ENCODE data around the gene CHSY1. TPM values are rescaled to one million over a fixed set of nuclear protein-coding genes. Genes with fewer than 3 reads are reported as not detected.

The CHSY1 gene
- total and polyA plus RNA-seq, 8 donors, result 4.7 to 57.1 (median 22.1) TPM

DNA sequence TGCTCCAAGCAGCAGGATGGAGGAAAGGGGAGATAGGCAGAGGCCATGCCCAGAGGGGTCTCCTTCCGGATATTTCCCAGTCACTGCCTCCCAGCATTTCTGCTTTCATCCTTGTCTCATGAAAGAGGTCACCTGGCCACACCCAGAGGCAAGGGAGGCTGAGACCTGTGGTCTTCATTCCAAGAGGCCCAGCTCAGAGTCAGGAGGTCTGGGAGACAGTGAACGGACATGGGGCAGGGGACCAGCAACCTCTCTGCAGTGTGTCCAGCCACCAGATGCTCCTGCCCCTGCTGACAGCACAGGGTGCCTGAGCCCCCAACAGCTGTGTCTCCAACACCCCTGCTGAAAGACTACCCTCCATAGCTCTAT, 111.2 kb downstream of the CHSY1 start:
- H3K4me3 ChIP-seq, result no peak overlapping the region
- H3K27ac ChIP-seq, result no peak overlapping the region
- TF ChIP-seq POLR2A (IDR thresholded peaks at IDR 0.05) (no peak), POLR2AphosphoS5 (IDR thresholded peaks at IDR 0.05) (no peak), EP300 (IDR thresholded peaks at IDR 0.05) (no peak)
- TF ChIP-seq, protein P1, sequence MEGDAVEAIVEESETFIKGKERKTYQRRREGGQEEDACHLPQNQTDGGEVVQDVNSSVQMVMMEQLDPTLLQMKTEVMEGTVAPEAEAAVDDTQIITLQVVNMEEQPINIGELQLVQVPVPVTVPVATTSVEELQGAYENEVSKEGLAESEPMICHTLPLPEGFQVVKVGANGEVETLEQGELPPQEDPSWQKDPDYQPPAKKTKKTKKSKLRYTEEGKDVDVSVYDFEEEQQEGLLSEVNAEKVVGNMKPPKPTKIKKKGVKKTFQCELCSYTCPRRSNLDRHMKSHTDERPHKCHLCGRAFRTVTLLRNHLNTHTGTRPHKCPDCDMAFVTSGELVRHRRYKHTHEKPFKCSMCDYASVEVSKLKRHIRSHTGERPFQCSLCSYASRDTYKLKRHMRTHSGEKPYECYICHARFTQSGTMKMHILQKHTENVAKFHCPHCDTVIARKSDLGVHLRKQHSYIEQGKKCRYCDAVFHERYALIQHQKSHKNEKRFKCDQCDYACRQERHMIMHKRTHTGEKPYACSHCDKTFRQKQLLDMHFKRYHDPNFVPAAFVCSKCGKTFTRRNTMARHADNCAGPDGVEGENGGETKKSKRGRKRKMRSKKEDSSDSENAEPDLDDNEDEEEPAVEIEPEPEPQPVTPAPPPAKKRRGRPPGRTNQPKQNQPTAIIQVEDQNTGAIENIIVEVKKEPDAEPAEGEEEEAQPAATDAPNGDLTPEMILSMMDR (IDR thresholded peaks at IDR 0.05), result no peak
- H3K27me3 ChIP-seq, result no peaks in the 10 kb centered on the region
- intact Hi-C loops (cut with DNase I; ENCODE audit: low total_unique reads), result no loop called here
- no peaks in the 10 kb centered on the region for H3K36me3 ChIP-seq
- H3K4me1 ChIP-seq, result peaks cover 0 to 13% (median 2%) of the 10 kb centered on the region in 4 donors
- no peaks in the 10 kb centered on the region for H3K9me3 ChIP-seq
- 80 to 96% (median 89%) methylated on average over 1 to 2 of the region's 2 CpGs for WGBS, 5 donors
- no peak for DNase-seq

GRCh38 chr15:101139986-101140696, 111.7 kb downstream of the CHSY1 start:
- Histone ChIP-seq H3K27ac (no peak overlapping the region), H3K27me3 (no peaks in the 10 kb centered on the region), H3K9me3 (no peaks in the 10 kb centered on the region), H3K36me3 (no peaks in the 10 kb centered on the region), H3K4me3 (no peak overlapping the region), H3K4me1 (peaks cover 0 to 13% (median 2%) of the 10 kb centered on the region in 4 donors)
- TF ChIP-seq EP300 (IDR thresholded peaks at IDR 0.05), result no peak
- no peak for TF ChIP-seq POLR2A (IDR thresholded peaks at IDR 0.05)
- no peak for DNase-seq
- intact Hi-C loops (cut with DNase I; ENCODE audit: low total_unique reads), result no loop called here
- WGBS, 5 donors, result 85 to 89% (median 88%) methylated on average over 13 to 15 of the region's 15 CpGs

DNA sequence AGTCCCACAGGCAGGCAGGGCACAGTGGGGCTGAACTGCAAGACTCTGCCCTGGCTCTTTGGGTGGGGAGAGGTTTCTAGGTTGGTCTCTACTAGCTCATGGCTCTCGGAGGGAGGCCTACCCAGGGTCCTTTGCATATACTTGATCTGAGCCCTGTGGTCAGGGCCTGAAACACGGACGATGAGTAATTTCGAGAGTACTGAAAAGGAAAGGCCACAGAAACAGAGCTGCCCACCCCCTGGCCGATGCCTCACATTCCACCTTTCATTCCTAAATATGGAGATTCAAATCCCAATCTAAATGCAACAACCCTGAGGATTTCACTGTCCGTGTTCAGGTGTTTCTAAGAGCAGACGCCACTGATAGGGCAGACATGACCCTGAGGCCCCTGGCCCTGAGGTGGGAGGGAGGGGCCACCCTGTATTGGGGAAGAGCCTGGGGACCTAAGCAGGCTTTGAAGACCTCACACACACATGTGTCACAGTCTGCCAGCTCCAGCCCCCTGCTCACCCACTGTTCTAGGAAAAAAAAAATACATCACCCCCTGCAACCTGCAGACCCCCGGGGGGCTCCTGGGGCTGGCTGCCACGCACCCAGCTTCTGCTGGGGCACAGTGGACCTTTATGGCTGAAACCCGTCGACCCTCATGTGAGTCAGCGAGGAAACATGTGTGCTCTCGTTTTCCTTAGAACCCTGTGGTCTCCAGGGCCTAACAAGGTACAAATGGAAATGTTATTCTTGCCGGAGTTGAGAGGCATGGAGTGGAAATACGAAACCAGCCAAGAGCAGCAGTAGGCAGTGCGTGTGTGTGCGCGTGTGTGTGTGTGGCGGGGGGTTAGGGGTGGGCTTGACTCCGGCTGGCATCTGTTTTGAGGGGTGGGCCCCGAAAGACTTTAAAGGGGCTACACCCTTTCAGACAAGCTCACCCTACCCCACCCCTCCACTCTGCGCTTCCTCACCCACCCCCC, 112.7 kb downstream of the CHSY1 start:
- no peaks in the 10 kb centered on the region for H3K27me3 ChIP-seq
- intact Hi-C loops (cut with DNase I; ENCODE audit: low total_unique reads), result no loop called here
- no peak for DNase-seq
- no peak for TF ChIP-seq POLR2A (IDR thresholded peaks at IDR 0.05)
- no peak for TF ChIP-seq EP300 (IDR thresholded peaks at IDR 0.05)
- TF ChIP-seq POLR2AphosphoS5 (IDR thresholded peaks at IDR 0.05), result no peak
- TF ChIP-seq, protein P1 (IDR thresholded peaks at IDR 0.05), result no peak
- H3K4me1 ChIP-seq, result peaks cover 0 to 13% (median 2%) of the 10 kb centered on the region in 4 donors
- H3K36me3 ChIP-seq, result no peaks in the 10 kb centered on the region
- WGBS, 5 donors, result 85 to 90% (median 88%) methylated on average over 22 of the region's 22 CpGs
- no peak overlapping the region for H3K27ac ChIP-seq
- no peak overlapping the region for H3K4me3 ChIP-seq
- peaks cover 0 to 5% (median 0%) of the 10 kb centered on the region in 4 donors for H3K9me3 ChIP-seq

DNA sequence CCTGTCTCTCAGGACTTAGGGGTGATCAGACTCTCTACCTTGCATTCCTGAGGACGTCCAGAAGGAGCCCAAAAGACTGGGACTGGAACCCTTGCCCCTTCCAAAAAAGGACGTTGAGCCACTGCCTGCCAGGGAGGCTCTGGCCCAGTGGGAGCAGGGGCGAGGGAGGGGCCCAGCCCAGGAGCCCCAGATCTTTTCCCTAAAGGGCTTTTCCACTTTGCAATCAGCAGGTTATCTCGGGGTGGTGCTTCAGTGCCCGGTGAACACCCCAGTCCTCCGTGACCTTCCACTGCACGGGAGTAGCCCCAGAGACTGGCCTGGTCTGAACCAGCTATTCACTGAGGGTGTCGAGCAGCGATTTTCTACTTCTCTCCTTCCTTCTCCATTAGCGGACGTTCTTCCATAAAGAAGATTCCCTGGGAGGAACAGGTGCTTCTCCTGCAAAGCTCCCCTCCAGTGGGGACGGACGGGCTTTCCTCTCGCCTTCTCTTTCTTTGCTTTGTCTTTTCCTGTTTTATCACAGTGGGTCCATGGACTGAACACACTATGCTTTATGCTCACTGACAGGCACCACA, 113.7 kb downstream of the CHSY1 start:
- no peak for TF ChIP-seq POLR2A (IDR thresholded peaks at IDR 0.05)
- no peak for TF ChIP-seq POLR2AphosphoS5 (IDR thresholded peaks at IDR 0.05)
- TF ChIP-seq EP300 (IDR thresholded peaks at IDR 0.05), result no peak
- H3K4me1 ChIP-seq, result peaks cover 0 to 13% (median 2%) of the 10 kb centered on the region in 4 donors
- H3K36me3 ChIP-seq, result no peaks in the 10 kb centered on the region
- peaks cover 0 to 5% (median 0%) of the 10 kb centered on the region in 4 donors for H3K9me3 ChIP-seq
- no peak overlapping the region for H3K4me3 ChIP-seq
- intact Hi-C loops (cut with DNase I; ENCODE audit: low total_unique reads), result no loop called here
- H3K27ac ChIP-seq, result no peak overlapping the region
- WGBS, 5 donors, result 74 to 87% (median 77%) methylated on average over 13 to 14 of the region's 14 CpGs
- no peaks in the 10 kb centered on the region for H3K27me3 ChIP-seq
- DNase-seq, result no peak

Data from stomach (tissue), 9 donors.